ENCODE results near the gene ZNF101.

GRCh38 chr19:19623383-19623782 is 45.3 kb upstream of the ZNF101 start:
- TF ChIP-seq CTCF (IDR thresholded peaks at IDR 0.05) (no peak), POLR2A (IDR thresholded peaks at IDR 0.05) (no peak)
